Muscle of arm (tissue), 12 donors: ENCODE data around the gene GNPTAB. TPM values are rescaled to one million over a fixed set of nuclear protein-coding genes. Genes with fewer than 3 reads are reported as not detected.

ENCODE experiments used
- DNase-seq: peaks from one replicate; pipeline ENCODE4 v3.0.0-alpha.2; 2013
- polyA plus RNA-seq, 12 donors: library from polyadenylated mRNA; unstranded; fragments of 120-200 nt; gene quantifications; one replicate each; pipeline ENCODE4 v1.2.1, GENCODE V29; 2013; ENCODE audit not compliant: insufficient read length in 12 of 12

Gene GNPTAB
- polyA plus RNA-seq, 12 donors: 14.7 to 36.5 (median 19.9) TPM; not detected in 1

DNA sequence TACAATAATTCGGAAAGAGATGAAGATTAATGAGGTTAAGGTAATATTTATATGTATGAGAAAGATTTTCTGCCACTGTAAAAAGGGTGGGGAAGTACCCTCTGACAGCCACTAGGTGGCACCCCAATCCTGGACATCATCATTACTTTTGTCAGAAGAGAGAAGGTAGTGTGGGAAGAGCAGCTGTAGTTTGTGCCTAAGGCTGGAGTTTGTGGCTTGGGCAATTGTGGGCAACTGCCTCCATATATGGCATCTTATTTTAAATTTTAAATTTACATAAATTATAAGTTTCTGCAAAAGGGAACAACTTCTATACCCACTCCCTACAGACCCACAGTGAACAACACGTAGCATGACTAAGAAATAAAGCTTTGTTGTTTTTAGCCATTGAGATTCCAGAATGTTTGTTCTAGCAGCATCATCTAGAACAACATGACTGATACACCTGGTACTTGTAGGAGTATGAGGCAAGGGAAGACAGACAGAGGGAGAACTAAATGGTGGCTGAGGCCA is 57.1 kb downstream of the GNPTAB start:
- DNase-seq: peak; percentile 68

DNA sequence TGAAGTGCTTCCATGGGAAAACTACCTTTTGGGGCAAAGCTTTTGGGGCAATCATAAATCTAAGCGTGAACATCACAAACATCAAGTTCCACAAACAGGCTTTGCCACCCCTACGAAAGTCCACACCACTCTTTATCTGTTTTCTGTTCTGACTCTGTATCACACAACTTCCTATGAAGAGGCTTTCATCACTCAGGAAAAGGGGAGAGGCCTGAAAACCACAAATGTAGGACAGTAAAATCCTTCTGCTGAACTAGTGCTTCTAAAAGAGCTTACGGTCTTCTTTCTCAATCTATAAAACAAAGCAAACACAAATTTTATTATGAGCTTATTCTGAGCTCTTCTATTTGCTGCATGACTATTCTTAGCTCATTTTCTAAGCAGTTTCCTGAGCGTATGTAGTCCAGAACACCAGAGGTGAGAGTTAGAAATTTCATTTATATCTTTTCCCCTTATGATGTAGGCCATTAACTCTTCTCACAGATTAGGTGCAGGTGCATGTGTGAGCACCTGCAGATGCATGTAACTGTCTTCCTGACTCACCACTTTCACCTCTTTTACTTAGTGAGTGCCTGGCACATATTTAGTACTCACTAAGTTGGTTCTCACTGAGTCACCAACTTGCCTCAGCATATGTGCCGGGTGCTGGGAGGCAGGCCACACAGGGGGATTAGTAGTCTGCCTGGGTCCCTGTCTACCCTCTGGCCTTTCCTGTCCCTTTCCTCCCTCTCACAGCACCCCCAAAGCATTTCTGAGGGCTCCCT is 58.6 kb downstream of the GNPTAB start:
- no peak for DNase-seq

DNA sequence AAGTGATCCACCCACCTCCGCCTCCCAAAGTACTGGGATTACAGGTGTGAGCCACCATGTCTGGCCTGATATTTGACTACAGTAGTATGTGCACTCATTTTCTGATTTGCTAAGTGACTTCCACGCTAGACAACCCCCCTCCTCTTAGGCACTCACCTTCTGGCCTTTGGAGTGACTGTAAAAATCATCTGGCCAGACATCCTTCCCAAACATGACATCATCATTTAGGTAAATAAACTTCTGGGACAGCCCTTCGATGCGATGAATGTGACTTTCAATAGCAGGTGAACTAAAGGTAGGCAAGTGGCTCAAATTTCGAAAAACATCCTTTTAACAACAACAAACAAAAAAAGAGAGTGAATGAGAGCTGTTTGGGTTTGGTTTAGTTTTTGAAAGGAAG is 60.9 kb downstream of the GNPTAB start:
- DNase-seq: no peak

DNA sequence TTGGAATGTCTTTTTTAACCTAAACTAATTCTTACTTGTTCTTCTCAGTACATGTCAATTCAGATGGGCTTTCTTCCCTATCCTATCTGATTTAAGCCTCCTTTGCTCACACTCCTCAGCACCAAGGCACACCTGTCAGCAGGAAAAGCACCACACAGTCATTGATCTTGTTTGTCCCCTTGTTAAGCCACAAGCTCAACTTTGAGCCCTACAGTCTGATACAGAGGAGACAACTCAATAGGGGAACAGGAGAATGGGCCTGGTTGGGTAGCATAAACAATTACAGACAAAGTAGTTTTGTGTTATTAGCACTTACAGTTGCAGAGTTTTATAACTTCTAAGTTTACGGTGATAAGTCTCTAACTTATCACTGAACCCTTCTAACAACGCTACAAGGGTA is 62.0 kb downstream of the GNPTAB start:
- no peak for DNase-seq

DNA sequence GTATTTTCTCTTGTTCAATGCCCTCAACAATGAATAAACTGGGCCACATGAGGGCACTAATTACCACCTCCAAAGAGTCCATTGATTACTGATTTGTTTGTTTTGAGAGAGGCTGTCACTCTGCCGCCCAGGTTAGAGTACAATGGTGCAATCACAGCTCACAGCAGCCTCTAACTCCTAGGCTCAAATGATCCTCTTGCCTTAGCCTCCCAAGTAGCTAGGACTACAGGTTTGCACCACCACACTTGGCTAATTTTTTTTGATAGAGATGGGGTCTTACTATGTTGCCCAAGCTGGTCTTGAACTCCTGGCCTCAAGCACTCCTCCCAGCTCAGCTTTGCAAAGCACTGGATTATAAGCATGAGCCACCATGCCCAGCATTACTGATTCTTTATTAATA is 63.2 kb downstream of the GNPTAB start:
- DNase-seq: no peak

DNA sequence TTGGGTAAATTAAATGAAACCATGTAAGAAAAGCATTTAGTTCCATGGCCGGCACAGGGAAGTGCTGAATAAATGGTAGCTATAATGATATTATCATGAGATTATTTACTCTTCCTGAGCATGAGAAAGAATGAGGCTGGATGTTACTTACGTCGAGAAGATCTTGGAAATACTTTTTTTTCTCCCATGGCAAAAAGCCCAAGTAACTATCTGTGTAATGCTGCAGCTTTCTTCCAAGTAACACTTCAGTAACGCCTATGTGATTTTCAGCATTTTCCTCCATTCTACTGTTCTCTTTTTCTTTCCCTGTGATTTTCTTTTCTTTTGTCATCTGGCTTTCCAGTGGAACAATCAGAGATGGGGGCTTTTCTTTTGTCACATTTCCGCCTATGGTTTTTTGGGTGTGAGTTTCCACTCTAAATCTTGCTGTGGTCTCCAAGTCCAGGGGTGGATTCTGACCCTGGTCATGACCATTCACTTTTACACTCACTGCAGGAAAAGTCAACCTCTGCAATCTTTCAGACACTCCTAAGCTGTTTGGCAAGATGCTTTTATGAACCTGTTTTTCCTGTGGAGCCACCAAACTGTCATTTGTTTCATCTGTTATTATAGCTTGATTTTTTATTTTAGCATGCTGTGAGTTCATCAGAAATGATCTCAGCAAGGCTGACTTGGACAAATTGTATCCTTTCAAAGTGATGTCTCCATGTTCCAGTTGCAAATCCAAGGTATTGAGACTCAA is 66.5 kb downstream of the GNPTAB start:
- no peak for DNase-seq

DNA sequence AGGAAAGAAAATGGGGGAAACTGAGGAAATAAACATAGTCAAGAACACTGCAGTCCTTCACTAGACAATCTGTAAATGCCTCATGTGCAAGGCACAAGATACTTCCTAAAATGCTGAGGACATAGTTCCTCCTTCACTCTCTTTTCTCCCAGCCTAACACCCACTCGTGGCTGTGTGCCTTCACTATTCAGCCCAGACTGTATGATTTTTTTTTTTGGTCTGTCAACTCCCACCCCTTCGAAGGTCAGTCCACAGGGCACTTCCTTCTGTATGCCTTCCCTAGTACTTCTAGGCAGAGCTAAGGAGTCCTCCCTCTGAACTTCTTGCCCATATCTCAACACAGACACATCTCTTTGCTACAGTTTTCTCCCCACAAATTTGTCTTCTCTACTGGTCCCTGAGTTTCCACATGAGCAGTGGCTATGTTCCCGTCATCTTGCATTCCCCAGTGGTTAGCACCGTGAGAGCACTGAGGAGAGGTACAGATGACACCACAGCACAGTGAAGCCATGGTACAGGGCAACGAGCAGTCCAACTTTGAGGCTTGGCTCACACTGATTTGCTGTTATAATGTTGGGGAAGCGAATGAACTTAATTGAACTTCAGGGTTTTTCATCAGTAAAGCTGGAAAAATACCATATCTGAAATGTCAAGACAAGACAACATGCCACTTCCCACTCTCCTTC is 67.4 kb downstream of the GNPTAB start:
- DNase-seq: no peak

DNA sequence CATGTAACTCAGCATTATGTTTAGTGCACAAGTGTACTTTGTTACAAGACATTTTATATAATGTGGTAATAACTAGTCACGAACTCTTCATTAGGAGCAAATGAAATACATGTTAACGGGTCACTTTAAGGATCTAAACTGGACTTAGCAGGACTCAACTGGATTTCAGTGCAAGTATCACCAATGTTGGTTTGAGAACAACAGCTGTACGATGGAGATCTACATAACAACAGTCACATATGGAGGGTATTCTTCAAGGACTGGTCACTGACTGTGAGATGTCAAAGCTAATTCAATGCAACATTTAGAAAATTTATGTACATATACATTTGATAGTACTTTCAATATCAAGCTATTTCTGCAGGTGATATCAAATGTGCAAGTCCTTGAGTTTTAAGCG is 69.0 kb downstream of the GNPTAB start:
- no peak for DNase-seq

DNA sequence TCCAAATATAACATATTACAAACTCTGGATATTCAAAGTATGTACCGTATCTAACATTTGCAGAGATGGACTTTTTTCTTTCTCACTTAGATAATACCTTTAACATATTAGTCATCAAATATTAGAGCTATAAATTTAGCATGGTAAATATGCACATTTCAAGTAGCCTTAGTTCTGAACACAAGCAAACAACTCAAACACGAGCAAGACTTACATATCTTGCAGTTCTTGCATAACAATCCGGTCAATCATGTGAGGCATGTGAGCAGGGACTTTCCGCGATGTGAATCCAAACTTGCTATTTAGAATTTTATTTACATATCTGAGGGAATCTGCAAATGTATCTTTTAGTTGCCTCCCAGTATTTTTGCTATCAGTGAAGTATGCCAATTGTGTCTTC is 69.4 kb downstream of the GNPTAB start:
- DNase-seq: no peak

DNA sequence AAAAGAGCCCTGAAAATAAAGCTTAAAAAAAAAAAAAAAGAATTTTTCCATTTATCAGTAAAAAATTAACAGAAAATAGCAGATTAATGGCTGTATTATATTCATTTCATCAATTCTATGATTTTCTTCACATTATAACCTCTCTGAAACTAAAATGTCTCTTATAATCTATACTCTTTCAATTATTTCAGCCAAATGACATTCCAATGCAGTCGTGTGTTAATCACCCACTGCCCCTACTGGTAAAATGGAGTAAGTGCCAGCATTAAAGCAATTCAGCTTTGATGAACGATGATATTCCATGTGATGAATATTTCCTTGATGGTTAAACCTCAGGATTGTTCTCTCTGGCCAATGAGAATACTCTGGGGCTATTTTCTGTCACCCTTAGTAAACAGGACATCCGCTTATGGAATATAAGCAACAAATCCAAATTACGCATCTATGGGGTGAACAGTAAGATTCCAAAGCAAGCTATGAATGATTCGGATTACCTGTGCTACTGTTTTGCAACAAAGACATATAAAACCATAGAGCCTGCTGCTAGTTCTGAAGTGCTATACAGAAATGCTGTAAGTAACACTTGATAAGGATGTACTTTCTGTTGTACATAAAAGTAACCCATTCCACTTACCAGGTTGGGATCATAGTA is 71.2 kb downstream of the GNPTAB start:
- no peak for DNase-seq

DNA sequence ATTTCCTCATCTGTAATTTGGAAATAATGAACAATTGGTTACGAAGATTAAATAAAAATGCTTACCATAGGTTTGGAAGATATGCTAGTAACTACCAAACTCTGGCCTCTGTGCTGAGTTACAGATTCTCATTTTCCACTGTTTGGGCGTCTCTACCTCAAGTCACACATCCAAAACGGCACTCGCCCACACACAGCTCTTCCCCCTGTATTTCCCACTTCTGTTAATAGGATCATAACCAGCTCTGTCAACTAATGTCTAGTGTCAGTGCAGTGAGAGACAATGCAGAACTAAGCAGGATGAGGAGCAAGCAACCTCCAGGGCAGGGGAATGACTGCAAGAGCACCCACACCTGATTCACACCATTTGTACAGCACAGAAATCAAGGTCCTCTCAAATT is 80.6 kb downstream of the GNPTAB start:
- DNase-seq: no peak

DNA sequence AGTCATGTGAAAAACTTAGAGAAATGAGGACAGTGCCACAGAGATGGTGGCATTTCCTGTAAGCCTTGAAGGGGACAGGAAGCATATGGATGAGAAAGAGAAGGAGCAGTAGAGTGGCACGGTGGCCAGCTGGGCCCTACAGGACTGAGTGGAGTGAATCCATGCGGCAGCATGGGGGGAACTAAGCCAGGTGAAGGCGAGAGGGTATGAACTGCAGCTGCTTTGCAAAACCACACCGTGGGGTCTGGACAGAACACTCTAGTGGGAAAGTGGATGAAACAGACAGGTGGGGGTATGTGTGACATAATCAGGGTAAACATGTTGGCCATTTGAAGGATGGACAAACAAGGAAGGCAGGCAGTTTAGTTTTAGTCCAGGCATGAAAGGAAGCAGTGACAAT is 81.1 kb downstream of the GNPTAB start:
- DNase-seq: no peak

DNA sequence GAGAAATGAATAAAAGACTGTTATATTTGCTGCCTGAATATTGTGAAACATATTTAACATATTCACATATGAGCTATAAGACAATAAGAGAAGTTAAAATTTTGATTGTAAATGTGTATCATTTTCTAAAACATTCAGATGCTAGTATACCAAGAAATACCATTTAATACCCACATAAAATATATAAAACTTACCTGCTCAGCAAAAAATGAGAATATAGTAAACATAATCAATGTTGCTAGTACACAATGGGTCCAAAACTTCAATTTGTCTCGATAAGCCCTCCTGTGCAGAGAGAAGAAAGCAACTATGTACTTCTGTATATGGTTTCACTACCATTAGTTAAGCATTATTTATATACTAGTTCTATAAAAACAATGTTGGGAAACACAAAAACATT is 81.9 kb downstream of the GNPTAB start:
- no peak for DNase-seq

DNA sequence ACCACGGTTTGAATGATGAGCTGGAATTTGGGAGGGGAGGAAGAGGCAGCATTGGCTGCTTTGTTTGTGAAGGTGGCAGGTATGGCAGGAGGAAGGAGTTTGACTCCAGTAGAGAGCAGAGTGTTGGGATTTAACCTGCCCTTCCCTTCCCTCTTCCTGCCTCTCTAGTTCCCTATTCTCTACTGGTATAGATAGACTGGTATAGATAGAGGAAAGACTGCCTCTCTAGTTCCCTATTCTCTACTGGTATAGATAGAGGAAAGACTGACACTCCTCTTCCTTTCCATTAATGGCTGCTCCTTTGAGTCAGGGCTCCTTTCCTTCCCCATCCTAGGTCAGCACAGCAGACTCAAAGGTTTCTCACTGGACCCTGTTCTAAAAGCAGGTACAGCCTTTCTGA is 83.1 kb downstream of the GNPTAB start:
- DNase-seq: no peak

DNA sequence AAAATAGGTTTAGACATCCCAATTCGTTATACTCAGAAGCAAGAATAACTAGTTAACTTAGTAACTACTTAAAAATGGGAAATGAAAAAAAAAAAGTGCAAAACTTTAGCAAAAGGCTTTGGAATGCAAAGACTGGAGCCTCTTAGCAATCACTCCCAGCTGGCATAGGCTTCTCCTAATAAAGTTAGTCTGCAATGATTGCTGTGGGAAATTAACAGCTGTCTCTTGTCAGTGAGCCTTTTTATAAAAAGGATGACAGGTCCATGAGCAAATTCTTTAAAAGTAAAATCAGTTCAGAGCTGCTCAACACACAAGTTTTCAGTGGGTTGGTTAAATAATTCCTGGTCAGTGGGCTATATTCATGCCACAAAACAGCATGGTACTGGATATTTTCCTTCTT is 84.1 kb downstream of the GNPTAB start:
- no peak for DNase-seq

DNA sequence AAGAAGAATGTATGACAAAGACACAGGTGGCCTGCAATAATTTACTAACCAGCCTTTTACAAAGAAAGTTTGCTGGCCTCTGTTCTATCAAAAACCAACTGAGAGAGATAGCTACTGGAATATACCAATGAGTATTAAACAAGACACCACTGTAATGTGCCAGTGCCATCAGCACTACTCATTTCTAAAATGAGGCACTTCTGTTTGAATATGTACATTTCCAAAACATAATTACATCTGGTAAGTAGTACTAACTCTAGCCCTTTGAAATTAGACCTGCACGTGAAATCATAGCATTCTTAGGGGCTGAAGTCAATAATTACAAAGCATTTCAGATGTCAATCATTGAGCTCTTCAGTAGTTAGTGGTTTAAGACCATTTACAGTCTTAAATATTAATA is 84.6 kb downstream of the GNPTAB start:
- DNase-seq: no peak

DNA sequence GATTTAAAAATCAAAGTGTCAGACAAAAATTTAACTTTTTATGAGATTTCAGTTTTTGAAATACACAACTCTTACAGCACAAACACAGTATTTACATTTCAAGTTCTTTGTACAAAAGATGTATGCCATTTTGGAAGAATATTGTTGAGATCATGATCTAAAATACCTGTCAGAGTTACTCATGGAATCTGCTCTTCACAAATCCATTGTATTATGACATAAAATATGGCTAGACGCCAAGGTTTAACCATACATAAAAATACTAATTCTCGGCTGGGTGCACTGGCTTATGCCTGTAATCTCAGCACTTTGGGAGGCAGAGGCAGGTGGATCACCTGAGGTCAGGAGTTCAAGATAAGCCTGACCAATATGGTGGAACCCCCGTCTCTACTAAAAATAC is 85.3 kb downstream of the GNPTAB start:
- DNase-seq: no peak

DNA sequence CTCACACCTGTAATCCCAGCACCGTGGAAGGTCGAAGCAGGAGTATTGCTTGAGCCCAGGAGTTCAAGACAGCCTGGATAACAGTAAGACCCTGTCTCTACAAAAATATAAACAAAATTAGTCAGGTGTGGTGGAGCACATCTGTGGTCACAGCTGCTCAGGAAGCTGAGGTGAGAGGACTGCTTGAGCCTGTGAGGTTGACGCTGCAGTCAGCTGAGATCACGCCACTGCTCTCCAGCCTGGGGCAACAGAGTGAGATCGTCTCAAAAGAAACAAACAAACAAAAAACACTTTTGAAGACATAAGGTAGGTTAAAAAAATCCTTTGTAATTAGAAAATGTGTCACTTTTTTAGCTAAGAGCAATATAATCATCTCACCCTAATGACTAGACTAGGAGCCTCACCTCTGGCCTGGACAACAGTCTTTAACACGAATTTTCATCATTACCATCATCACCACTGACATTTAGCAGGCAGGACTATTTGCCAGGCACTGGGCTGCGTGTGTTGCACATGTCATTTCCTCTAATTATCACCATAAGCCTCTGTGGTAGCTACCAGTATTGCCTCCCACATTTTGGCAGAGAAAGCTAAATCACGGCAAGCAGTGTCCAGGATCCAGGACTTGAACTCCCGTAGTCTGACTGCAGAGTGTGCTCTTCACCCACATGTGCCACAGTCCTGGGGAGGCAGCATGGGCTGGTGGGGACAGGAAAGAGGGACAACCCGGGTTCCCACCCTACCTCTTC is 86.9 kb downstream of the GNPTAB start:
- DNase-seq: no peak

DNA sequence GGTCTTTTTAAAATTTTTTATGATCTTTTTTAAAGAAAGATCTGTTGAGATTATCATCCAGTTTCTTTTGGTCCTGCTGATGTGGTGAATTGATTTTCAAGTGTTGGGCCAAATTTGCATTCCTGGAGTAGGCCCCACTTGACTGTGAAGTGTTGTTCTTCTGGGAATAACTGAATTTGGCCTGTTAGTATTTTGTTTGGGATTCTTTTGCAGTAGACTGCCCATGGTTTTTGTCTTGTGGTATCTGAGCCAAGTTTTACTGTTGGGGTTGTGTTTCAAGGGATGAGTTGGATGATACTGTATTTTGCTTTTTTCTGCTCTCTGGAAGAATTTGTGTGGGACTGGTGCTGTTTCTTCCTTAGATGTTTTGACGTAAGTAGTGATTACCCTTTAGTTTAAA is 87.5 kb downstream of the GNPTAB start:
- DNase-seq: no peak

DNA sequence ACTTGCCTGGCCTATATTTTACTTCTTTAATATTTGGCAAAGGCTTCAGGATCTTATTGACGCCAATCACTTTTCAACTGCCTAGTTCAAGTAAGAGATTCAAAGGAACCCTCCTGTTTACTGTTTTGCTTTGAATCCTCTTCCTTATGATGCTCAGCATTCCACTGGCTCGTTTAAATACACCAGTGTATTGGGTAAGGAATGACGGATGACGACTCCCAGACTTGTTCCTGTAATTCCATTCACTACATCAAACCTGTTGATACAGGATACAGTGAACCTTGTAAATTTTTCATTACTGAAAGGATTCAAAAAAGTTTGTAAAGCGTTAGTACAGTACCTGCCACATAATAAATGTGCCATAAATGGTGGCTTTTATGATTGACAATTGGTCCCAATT is 89.8 kb downstream of the GNPTAB start:
- DNase-seq: no peak

DNA sequence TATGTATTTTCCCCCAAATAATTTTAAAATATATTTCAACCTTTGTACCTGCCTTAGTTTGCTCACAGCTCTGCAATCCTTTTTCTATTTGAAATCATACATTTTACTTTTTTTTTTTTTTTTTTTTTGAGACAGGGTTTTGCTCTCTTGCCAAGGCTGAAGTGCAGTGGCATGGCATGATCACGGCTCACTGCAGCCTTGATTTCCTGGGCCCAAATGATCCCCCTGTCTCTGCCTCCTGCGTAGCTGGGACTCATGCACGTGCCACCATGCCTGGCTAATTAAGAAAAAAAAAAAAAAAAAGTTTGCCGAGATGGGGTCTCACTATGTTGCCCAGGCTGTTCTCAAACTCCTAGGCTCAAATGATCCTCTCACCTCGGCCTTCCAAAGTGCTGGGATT is 90.2 kb downstream of the GNPTAB start:
- DNase-seq: no peak
